ENCODE data around the gene CACFD1.

CACFD1 gene

GRCh38 chr9:133493845-133494540 is 34.2 kb downstream of the CACFD1 start:
- Histone ChIP-seq H3K9ac (ENCODE audit: low read depth, low read length) (no peak overlapping the region), H3K4me3 (ENCODE audit: low read depth in 1 of 2, low read length in 2 of 2) (no peak overlapping the region), H3K36me3 (ENCODE audit: insufficient read depth, low read length) (no peaks in the 10 kb centered on the region), H3K27ac (ENCODE audit: low read length) (no peak overlapping the region), H3K9me3 (ENCODE audit: insufficient read depth, low read length, severe bottlenecking) (no peaks in the 10 kb centered on the region), H3K27me3 (ENCODE audit: insufficient read depth, low read length, poor library complexity) (no peaks in the 10 kb centered on the region), H3K79me2 (ENCODE audit: insufficient read depth, low read length) (no peaks in the 10 kb centered on the region), H3K4me1 (ENCODE audit: insufficient read depth, low read length) (no peaks in the 10 kb centered on the region), H2AFZ (ENCODE audit: low read depth, low read length) (no peak overlapping the region), H4K20me1 (ENCODE audit: insufficient read depth, low read length) (no peaks in the 10 kb centered on the region), H3K4me2 (ENCODE audit: insufficient read depth, low read length) (no peak overlapping the region)
- DNase-seq (no peak), ATAC-seq (ENCODE audit: insufficient read depth, low read depth) (no peak)
- TF ChIP-seq CTCF (IDR thresholded peaks at IDR 0.05; ENCODE audit: borderline replicate concordance, extremely low read depth, low read length, poor library complexity, severe bottlenecking), result no peak
- TF ChIP-seq EZH2 (IDR thresholded peaks at IDR 0.05; ENCODE audit: borderline replicate concordance, low read depth, low read length, severe bottlenecking), result no peak

- Histone ChIP-seq H4K20me1 (ENCODE audit: insufficient read depth, low read length) (no peaks in the 10 kb centered on the region), H3K27ac (ENCODE audit: low read length) (no peak overlapping the region), H3K79me2 (ENCODE audit: insufficient read depth, low read length) (no peaks in the 10 kb centered on the region), H3K4me3 (ENCODE audit: low read depth in 1 of 2, low read length in 2 of 2) (no peak overlapping the region), H2AFZ (ENCODE audit: low read depth, low read length) (no peak overlapping the region), H3K9ac (ENCODE audit: low read depth, low read length) (no peak overlapping the region), H3K4me2 (ENCODE audit: insufficient read depth, low read length) (no peak overlapping the region), H3K27me3 (ENCODE audit: insufficient read depth, low read length, poor library complexity) (no peaks in the 10 kb centered on the region), H3K9me3 (ENCODE audit: insufficient read depth, low read length, severe bottlenecking) (no peaks in the 10 kb centered on the region), H3K36me3 (ENCODE audit: insufficient read depth, low read length) (no peaks in the 10 kb centered on the region), H3K4me1 (ENCODE audit: insufficient read depth, low read length) (no peaks in the 10 kb centered on the region)
- no peak for TF ChIP-seq CTCF (IDR thresholded peaks at IDR 0.05; ENCODE audit: borderline replicate concordance, extremely low read depth, low read length, poor library complexity, severe bottlenecking)
- no peak for TF ChIP-seq EZH2 (IDR thresholded peaks at IDR 0.05; ENCODE audit: borderline replicate concordance, low read depth, low read length, severe bottlenecking)
- ATAC-seq (ENCODE audit: insufficient read depth, low read depth) (no peak), DNase-seq (no peak)
Measured at GRCh38 chr9:133494636-133495326, 35.0 kb downstream of the CACFD1 start.

DNA sequence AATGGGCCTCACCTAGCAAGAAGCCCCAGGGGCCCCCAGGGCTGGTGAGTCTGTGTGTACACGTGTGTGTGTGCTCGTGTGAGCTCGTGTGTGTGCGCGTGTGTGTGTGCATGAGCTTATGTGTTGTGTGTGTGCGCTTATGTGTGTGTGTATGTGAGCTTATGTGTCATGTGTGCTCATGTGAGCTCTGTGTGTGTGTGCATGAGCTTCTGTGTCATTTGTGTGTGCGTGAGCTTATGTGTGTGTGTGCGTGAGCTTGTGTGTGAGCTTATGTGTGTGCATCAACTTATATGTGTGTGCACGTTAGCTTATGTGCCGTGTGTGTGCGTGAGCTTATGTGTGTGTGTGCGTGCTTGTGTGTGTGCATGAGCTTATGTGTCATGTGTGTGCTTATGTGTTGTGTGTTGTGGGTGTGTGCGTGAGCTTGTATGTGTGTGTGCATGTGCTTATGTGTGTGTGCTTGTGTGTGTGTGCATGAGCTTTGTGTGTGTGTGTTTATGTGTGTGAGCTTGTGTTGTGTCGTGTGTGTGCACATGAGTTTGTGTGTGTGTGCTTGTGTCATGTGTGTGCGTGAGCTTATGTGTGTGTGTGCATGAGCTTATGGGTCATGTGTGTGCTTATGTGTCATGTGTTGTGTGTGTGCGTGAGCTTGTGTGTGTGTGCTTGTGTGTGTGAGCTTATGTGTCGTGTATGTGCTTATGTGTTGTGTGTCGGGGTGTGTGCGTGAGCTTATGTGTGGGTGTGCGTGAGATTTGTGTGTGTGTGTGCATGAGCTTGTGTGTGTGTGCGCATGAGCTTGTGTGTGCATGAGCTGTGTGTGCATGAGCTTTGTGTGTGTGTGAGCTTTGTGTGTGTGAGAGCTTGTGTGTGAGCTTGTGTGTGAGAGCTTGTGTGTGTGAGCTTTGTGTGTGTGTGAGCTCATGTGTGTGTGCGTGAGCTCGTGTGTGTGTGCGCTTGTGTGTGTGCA is 35.8 kb downstream of the CACFD1 start:
- Histone ChIP-seq H2AFZ (ENCODE audit: low read depth, low read length) (no peak overlapping the region), H3K4me2 (ENCODE audit: insufficient read depth, low read length) (no peak overlapping the region), H3K9me3 (ENCODE audit: insufficient read depth, low read length, severe bottlenecking) (no peaks in the 10 kb centered on the region), H3K4me1 (ENCODE audit: insufficient read depth, low read length) (no peaks in the 10 kb centered on the region), H4K20me1 (ENCODE audit: insufficient read depth, low read length) (no peaks in the 10 kb centered on the region), H3K79me2 (ENCODE audit: insufficient read depth, low read length) (no peaks in the 10 kb centered on the region), H3K27ac (ENCODE audit: low read length) (no peak overlapping the region), H3K4me3 (ENCODE audit: low read depth in 1 of 2, low read length in 2 of 2) (no peak overlapping the region), H3K9ac (ENCODE audit: low read depth, low read length) (no peak overlapping the region), H3K36me3 (ENCODE audit: insufficient read depth, low read length) (no peaks in the 10 kb centered on the region), H3K27me3 (ENCODE audit: insufficient read depth, low read length, poor library complexity) (no peaks in the 10 kb centered on the region)
- TF ChIP-seq CTCF (IDR thresholded peaks at IDR 0.05; ENCODE audit: borderline replicate concordance, extremely low read depth, low read length, poor library complexity, severe bottlenecking) (no peak), EZH2 (IDR thresholded peaks at IDR 0.05; ENCODE audit: borderline replicate concordance, low read depth, low read length, severe bottlenecking) (no peak)
- no peak for DNase-seq
- no peak for ATAC-seq (ENCODE audit: insufficient read depth, low read depth)
